GM12878 (cell line): ENCODE results near the gene GSG1L. TPM values are rescaled to one million over a fixed set of nuclear protein-coding genes. Genes with fewer than 3 reads are reported as not detected.

Source experiments
- ATAC-seq: fragments of 200-7000 bp; cut with Tn5 transposase; 3 replicates; pipeline ENCODE4 v1.9.1; 2020; ENCODE audit warnings: mild to moderate bottlenecking, moderate library complexity
- BruUV-seq: library from RNA; stranded (reverse); fragments of 400-500 nt; replicated peaks from 2 replicates; lab custom pipeline; 2021; lab: Mats Ljungman, UMichigan
- CTCF ChIA-PET: fragments of 300-600 bp; sonication (Branson Sonifier 250); formaldehyde crosslinking; extraction: SDS; loops from one replicate; lab custom pipeline; 2021; ENCODE audit warnings: inconsistent platforms; lab: Yijun Ruan, JAX
- POLR2A ChIA-PET: fragments of 350-600 bp; formaldehyde crosslinking; extraction: SDS; loops from one replicate; lab custom pipeline; 2021; ENCODE audit warnings: inconsistent platforms; lab: Charles Lee
- RAD21 ChIA-PET: fragments of 300-600 bp; sonication (Branson Sonifier 250); formaldehyde crosslinking; loops from one replicate; lab custom pipeline; 2023; ENCODE audit warnings: antibody characterized with exemption; ENCODE audit not compliant: unreplicated experiment; lab: Charles Lee
- SMC1A ChIA-PET: fragments of 300-600 bp; sonication (Branson Sonifier 250); formaldehyde crosslinking; loops from one replicate; lab custom pipeline; 2023; ENCODE audit not compliant: unreplicated experiment, uncharacterized antibody; lab: Charles Lee
- DNase-seq: peaks from one replicate; pipeline ENCODE4 v3.0.0-alpha.2; 2011; ENCODE audit warnings: low read depth, low spot score
- FAIRE-seq: peaks from 3 replicates; lab custom pipeline; 2011; peaks lifted over from hg19 to GRCh38; lab: Jason Lieb, UNC
- H2AFZ ChIP-seq: 2 replicates; pipeline ENCODE4 v1.6.0; 2011; ENCODE audit warnings: low read depth, low read length, control low read depth; ENCODE audit not compliant: control insufficient read depth
- H3K27ac ChIP-seq: 2 replicates; pipeline ENCODE4 v1.5.1; 2011; ENCODE audit warnings: control low read depth; ENCODE audit not compliant: control insufficient read depth, insufficient read depth
- H3K27me3 ChIP-seq, 2 experiments: replicated peaks in 1 of 2; 2 replicates each; pipeline versions ENCODE4 v1.6.0 to v1.6.1; 2011; ENCODE audit warnings: low read length in 1 of 2; ENCODE audit not compliant: control insufficient read depth in 2 of 2, insufficient read depth in 2 of 2
- H3K36me3 ChIP-seq, 2 experiments: 2 replicates each; pipeline ENCODE4 v1.5.1; 2011; ENCODE audit warnings: low read length in 1 of 2; ENCODE audit not compliant: control insufficient read depth in 2 of 2, insufficient read depth in 2 of 2
- H3K4me1 ChIP-seq: 2 replicates; pipeline ENCODE4 v1.6.1; 2011; ENCODE audit warnings: mild to moderate bottlenecking, low read length, moderate library complexity, mixed read lengths; ENCODE audit not compliant: control insufficient read depth, insufficient read depth
- H3K4me2 ChIP-seq: 2 replicates; pipeline ENCODE4 v1.6.0; 2011; ENCODE audit warnings: control low read depth; ENCODE audit not compliant: control insufficient read depth, insufficient read depth
- H3K4me3 ChIP-seq: fragments of 200-600 bp; sonication (generic); 2 replicates; pipeline ENCODE4 v1.5.1; 2016
- H3K79me2 ChIP-seq: 2 replicates; pipeline ENCODE4 v1.6.0; 2011; ENCODE audit warnings: low read length; ENCODE audit not compliant: control insufficient read depth, insufficient read depth
- H3K9ac ChIP-seq: 2 replicates; pipeline ENCODE4 v1.8.0; 2011; ENCODE audit warnings: low read length, control low read depth, mixed read lengths; ENCODE audit not compliant: control insufficient read depth, insufficient read depth
- H3K9me3 ChIP-seq: replicated peaks from 3 replicates; pipeline ENCODE4 v1.5.1; 2011; ENCODE audit warnings: mild to moderate bottlenecking, low read length; ENCODE audit not compliant: control insufficient read depth, insufficient read depth
- H4K20me1 ChIP-seq: 2 replicates; pipeline ENCODE4 v1.6.0; 2011; ENCODE audit not compliant: control insufficient read depth, insufficient read depth
- CBX5 ChIP-seq: sonication (generic); IDR thresholded peaks from 2 replicates; pipeline ENCODE4 v1.6.1; 2016; ENCODE audit warnings: low read depth, moderate library complexity, mild to moderate bottlenecking, inconsistent platforms
- CHD1 ChIP-seq: IDR thresholded peaks from 2 replicates; pipeline ENCODE4 v1.6.1; 2012; ENCODE audit warnings: low read depth, low read length, improper control_type of control experiment
- ESRRA ChIP-seq: IDR thresholded peaks from 2 replicates; pipeline ENCODE4 v1.6.1; 2012; ENCODE audit warnings: mild to moderate bottlenecking, low read length, improper control_type of control experiment
- ETV6 ChIP-seq, 2 experiments: fragments of 450-650 bp in 1 of 2; IDR thresholded peaks in 1 of 2; conservative IDR thresholded peaks in 1 of 2; 2 replicates each; pipeline ENCODE4 v1.6.1; 2014; ENCODE audit warnings: antibody characterized with exemption in 1 of 2, borderline replicate concordance in 1 of 2, low read depth in 1 of 2, mild to moderate bottlenecking in 1 of 2, moderate library complexity in 1 of 2
- HDAC2 ChIP-seq: fragments of 200-600 bp; sonication (generic); IDR thresholded peaks from 2 replicates; pipeline ENCODE4 v1.6.1; 2017
- HDGF ChIP-seq: fragments of 450-650 bp; IDR thresholded peaks from 2 replicates; pipeline ENCODE4 v1.6.1; 2016; ENCODE audit warnings: antibody characterized with exemption
- KLF5 ChIP-seq: fragments of 450-650 bp; IDR thresholded peaks from 2 replicates; pipeline ENCODE4 v1.6.1; 2014; ENCODE audit warnings: mild to moderate bottlenecking; ENCODE audit not compliant: partially characterized antibody
- NFYB ChIP-seq: IDR thresholded peaks from 2 replicates; pipeline ENCODE4 v1.6.1; 2011; ENCODE audit warnings: low read depth, mild to moderate bottlenecking, low read length, improper control_type of control experiment, moderate library complexity; ENCODE audit not compliant: insufficient read depth
- POLR2A ChIP-seq: IDR thresholded peaks from 2 replicates; pipeline ENCODE4 v1.6.1; 2011; ENCODE audit warnings: low read depth, mild to moderate bottlenecking, low read length
- RAD21 ChIP-seq: IDR thresholded peaks from 2 replicates; pipeline ENCODE4 v1.6.1; 2011; ENCODE audit warnings: mild to moderate bottlenecking, low read depth, low read length, moderate library complexity; ENCODE audit not compliant: insufficient read depth
- RAD51 ChIP-seq: fragments of 450-650 bp; IDR thresholded peaks from 2 replicates; pipeline ENCODE4 v1.6.1; 2016; ENCODE audit warnings: moderate library complexity, mild to moderate bottlenecking, inconsistent platforms
- SIN3A ChIP-seq: IDR thresholded peaks from 2 replicates; pipeline ENCODE4 v1.6.1; 2012; ENCODE audit warnings: low read depth, low read length, improper control_type of control experiment
- SREBF1 ChIP-seq: IDR thresholded peaks from 2 replicates; pipeline ENCODE4 v1.6.1; 2012; ENCODE audit warnings: mild to moderate bottlenecking, low read length
- STAT1 ChIP-seq: fragments of 450-650 bp; conservative IDR thresholded peaks from 2 replicates; pipeline ENCODE4 v1.6.1; 2014; ENCODE audit warnings: antibody characterized with exemption, mild to moderate bottlenecking
- TAF1 ChIP-seq: IDR thresholded peaks from 2 replicates; pipeline ENCODE4 v1.6.1; 2011; ENCODE audit warnings: mild to moderate bottlenecking, low read depth, low read length, borderline replicate concordance
- TCF12 ChIP-seq: IDR thresholded peaks from 2 replicates; pipeline ENCODE4 v1.6.1; 2011; ENCODE audit warnings: low read depth, mild to moderate bottlenecking, low read length
- WGBS: methylation state at CpG from one replicate; pipeline ENCODE4 v1.1.6; 2016; ENCODE audit warnings: low lambda C conversion rate; ENCODE audit not compliant: insufficient replicate concordance, insufficient coverage; ENCODE audit errors: missing lambda C conversion rate; 5-methylcytosine and 5-hydroxymethylcytosine counted together
- in situ Hi-C: fragments of 300-500 bp; cut with MboI; formaldehyde crosslinking; loops from 9 replicates; pipeline ENCODE4 v1.14.3; 2018; ENCODE audit warnings: mixed read lengths
- intact Hi-C: fragments of 100-400 bp; cut with micrococcal nuclease; formaldehyde crosslinking; loops from one replicate; pipeline ENCODE4 v1.14.2; 2022; ENCODE audit not compliant: unreplicated experiment
- polyA plus RNA-seq, 11 experiments: library from polyadenylated mRNA; depleted of rRNA in 4 of 11; unstranded in 6 of 11; stranded (reverse) in 5 of 11; fragments of >200 nt; fragmentation: Nextera tagmentation in 4 of 11; fragmentation: Illumina TruSeq in 1 of 11; extraction: Ambion mirVana in 4 of 11; extraction: Trizol in 1 of 11; gene quantifications; 1 replicate in 1 of 11; 2 replicates in 10 of 11; pipeline versions ENCODE4 v1.2.1 to v1.2.3, GENCODE V29; 2011 to 2016; ENCODE audit warnings: inconsistent platforms in 2 of 11, missing spikeins in 2 of 11, low read depth in 1 of 11
- total RNA-seq, 4 experiments: library from RNA; depleted of rRNA in 3 of 4; stranded (reverse); fragments of >200 nt in 3 of 4; fragmentation: Illumina TruSeq in 1 of 4; extraction: Trizol in 1 of 4; gene quantifications; 2 replicates each; pipeline versions ENCODE4 v1.2.1 to v1.2.3, GENCODE V29; 2013 to 2021
- TF ChIP-seq, protein P1 (sequence below): IDR thresholded peaks from 2 replicates; pipeline ENCODE4 v1.6.1; 2011; ENCODE audit warnings: low read depth, low read length, improper control_type of control experiment, borderline replicate concordance

GSG1L gene
- total and polyA plus RNA-seq, 10 of the 15 experiments (the other 5 are each of a cell fraction or from before 2014, with no cell fraction given): not detected

DNA sequence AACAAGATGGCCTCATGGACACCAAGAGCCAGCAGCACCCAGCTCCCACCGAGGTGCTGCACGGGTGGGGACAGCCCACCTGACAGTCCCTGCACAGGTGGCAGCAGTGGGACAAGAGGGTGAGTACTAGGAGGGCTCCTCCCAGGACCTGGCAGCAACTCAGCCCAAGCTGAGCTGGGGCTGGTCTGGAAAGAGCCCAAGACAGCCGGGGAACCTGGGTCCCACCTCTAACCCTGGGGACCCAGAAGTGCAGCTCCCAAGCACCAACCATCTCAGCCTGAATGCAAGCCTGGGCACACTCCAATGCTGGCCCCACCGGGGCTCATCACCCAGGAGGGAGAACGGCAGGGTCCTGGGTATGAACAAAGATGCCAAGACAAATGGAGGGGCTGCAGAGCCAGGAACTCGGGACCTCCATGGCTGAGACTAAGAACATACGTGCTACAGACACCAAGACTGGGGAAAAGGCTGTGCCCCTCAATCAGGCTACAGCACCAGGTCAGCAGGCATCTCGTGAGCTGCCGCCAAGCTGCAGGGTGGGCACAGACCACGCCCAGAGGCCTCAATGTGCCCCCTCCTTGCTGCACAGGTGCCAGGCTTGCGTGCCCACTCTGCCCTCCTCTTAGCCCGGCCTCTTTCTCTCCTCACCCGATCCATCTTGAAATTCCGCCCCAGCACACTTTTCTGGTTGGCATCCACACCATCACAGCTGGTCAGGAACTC, 37.5 kb upstream of the GSG1L start:
- ATAC-seq: no peak
- Histone ChIP-seq H2AFZ (no peak overlapping the region), H3K4me1 (no peaks in the 10 kb centered on the region), H4K20me1 (no peaks in the 10 kb centered on the region), H3K79me2 (no peaks in the 10 kb centered on the region)
- in situ Hi-C loops (no loop called here), intact Hi-C loops (no loop called here)
- 97% methylated on average over 14 of the region's 14 CpGs for WGBS
- no TSS peak for BruUV-seq
- ChIA-PET RAD21 (interaction anchor here (0.7 kb wide), 1 partner anchor 117 kb away, joined by 3 read pairs; no protein-coding TSS in a partner anchor), CTCF (no interaction called here)
- no peak for TF ChIP-seq TCF12
- no peak for TF ChIP-seq POLR2A
- TF ChIP-seq CHD1: no peak
- no peak for TF ChIP-seq SIN3A
- no peak for TF ChIP-seq RAD51
- TF ChIP-seq ESRRA: no peak
- no peak for TF ChIP-seq TAF1
- no peak for TF ChIP-seq ETV6 (conservative IDR thresholded peaks at IDR 0.05 in 1 of 2, IDR thresholded peaks at IDR 0.05 in 1 of 2; ENCODE audit: borderline replicate concordance in 1 of 2, low read depth in 1 of 2)
- TF ChIP-seq HDGF: no peak
- TF ChIP-seq, protein P1, sequence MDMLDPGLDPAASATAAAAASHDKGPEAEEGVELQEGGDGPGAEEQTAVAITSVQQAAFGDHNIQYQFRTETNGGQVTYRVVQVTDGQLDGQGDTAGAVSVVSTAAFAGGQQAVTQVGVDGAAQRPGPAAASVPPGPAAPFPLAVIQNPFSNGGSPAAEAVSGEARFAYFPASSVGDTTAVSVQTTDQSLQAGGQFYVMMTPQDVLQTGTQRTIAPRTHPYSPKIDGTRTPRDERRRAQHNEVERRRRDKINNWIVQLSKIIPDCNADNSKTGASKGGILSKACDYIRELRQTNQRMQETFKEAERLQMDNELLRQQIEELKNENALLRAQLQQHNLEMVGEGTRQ: no peak
- no peak for TF ChIP-seq SREBF1
- no peak for TF ChIP-seq STAT1
- no peak for TF ChIP-seq KLF5
- TF ChIP-seq HDAC2: no peak
- TF ChIP-seq RAD21: no peak
- TF ChIP-seq CBX5: no peak
- TF ChIP-seq NFYB: no peak
- TF ChIP-seq, all 136 proteins: peak for 0
- no peaks in the 10 kb centered on the region for H3K9me3 ChIP-seq
- ChIA-PET SMC1A (no interaction called here), POLR2A (no interaction called here)
- H3K4me3 ChIP-seq: no peak overlapping the region
- H3K36me3 ChIP-seq: peaks cover 46% of the 10 kb centered on the region in 2 experiments
- H3K27me3 ChIP-seq: no peaks in the 10 kb centered on the region
- FAIRE-seq (no peak), DNase-seq (no peak)
- no peak overlapping the region for H3K27ac ChIP-seq
- H3K9ac ChIP-seq: no peak overlapping the region
- no peak overlapping the region for H3K4me2 ChIP-seq
